ENCODE results near the gene SLC18A2.
A peak's percentile ranks its signal among the peaks of the same experiment; 100 is the strongest.

GRCh38 chr10:117216611-117217195, 24.2 kb upstream of the SLC18A2 start:
- peak; percentile 97 to 100 for TF ChIP-seq CTCF (conservative IDR thresholded peaks at IDR 0.05 in 1 of 2, IDR thresholded peaks at IDR 0.05 in 1 of 2; ENCODE audit: low read depth in 1 of 2, low read length in 2 of 2)
- no peak for TF ChIP-seq EZH2 (IDR thresholded peaks at IDR 0.05; ENCODE audit: low read length, missing control alignments)

Data from fibroblast of lung (primary cell).